Mesodermal cell (in vitro differentiated cells): ENCODE results near the gene ADIRF.

Experiments
- H3K27ac ChIP-seq: 2 replicates; pipeline ENCODE4 v1.7.0; 2013; ENCODE audit warnings: mild to moderate bottlenecking, low read depth, low read length, moderate library complexity; ENCODE audit not compliant: severe bottlenecking
- H3K36me3 ChIP-seq: 2 replicates; pipeline ENCODE4 v1.7.1; 2013; ENCODE audit warnings: mild to moderate bottlenecking, low read length, moderate library complexity; ENCODE audit not compliant: control insufficient read depth, insufficient read depth
- H3K4me1 ChIP-seq: one replicate; pipeline ENCODE4 v1.7.1; 2013; ENCODE audit warnings: mild to moderate bottlenecking, low read length; ENCODE audit not compliant: insufficient read depth, control insufficient read depth, poor library complexity, severe bottlenecking
- H3K4me3 ChIP-seq: 2 replicates; pipeline ENCODE4 v1.7.0; 2013; ENCODE audit warnings: low read length, control low read depth, mild to moderate bottlenecking; ENCODE audit not compliant: insufficient read depth, poor library complexity, severe bottlenecking; ENCODE audit errors: extremely low read depth
- H3K9me3 ChIP-seq: 2 replicates; pipeline ENCODE4 v1.7.1; 2013; ENCODE audit warnings: mild to moderate bottlenecking, low read length, moderate library complexity; ENCODE audit not compliant: control insufficient read depth
- whole genome bisulfite sequencing, 2 experiments: methylation state at CpG; one replicate each; pipeline ENCODE4 v1.1.5; 2013; ENCODE audit warnings: missing lambda C conversion rate in 2 of 2; ENCODE audit not compliant: insufficient coverage in 2 of 2; 5-methylcytosine and 5-hydroxymethylcytosine counted together

The ADIRF gene

DNA sequence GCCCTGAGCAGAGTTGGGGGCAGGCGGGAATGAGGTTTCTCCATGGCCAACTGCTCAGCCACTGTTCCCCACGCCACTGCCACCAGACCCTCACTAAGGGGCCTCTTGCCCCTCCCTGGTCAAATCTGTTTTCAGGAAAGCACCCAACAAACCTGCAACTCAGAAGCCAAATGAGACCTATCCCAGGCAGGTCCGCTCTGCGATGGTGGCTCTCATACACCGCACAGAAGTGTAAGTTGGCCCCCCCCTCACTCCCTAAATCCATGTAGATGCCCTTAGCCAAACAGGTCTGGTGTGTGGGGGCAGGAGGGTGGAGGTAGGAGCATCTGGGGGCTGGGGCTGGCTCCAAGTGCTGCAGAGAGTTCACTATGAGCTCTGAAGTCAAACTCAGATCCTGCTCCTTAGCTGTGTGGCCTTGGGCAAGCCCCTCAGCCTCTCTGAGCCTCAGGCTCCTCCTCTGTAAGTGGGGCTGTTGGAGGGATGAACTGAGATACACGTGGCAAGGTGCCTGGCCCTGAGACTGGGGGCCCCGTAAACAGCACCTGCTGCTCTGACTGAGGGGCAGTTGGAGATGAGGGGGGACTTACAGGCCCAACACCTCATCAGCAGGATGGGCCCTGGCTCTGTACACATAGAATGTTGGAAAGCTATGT lies 12.0 kb upstream of the ADIRF start:
- Histone ChIP-seq H3K9me3 (peaks cover 27% of the 10 kb centered on the region), H3K4me1 (peaks cover 55% of the 10 kb centered on the region), H3K36me3 (peaks cover 4% of the 10 kb centered on the region), H3K27ac (no peak overlapping the region), H3K4me3 (peak overlapping the region; percentile 30)
- 83 to 100% methylated on average over 1 to 3 of the region's 7 CpGs for WGBS, 2 experiments

DNA sequence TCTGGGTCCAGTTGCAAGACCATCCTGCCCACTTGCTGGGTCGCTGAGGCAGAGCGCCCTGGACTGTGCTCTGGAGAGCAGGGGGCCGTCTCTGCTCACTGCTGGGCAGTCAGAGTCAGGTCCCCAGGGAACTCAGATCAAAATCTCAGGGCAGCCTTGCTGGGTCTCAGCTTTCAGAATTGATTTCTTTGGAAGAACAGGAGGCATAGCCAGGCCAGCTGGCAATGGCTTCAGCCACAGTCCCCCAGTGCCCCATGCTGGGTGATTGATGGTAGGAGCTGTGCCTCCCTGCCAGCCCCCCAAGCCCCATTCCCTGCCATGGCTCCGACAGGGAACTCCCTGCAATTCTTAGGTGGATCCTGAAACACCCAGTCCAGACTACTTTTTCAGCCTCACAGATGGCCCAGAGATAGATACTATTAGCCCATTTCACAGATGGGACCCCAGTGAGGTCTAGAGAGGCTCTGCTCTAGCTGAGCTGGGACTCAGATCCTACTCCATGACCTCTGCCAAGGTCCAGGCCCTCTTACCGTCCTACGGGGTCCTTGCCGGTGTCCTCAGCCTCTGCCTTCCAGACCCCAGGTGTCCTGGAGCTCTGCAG lies 11.3 kb upstream of the ADIRF start:
- peak overlapping the region; percentile 30 for H3K4me3 ChIP-seq
- H3K27ac ChIP-seq = peak overlapping the region; percentile 29
- WGBS, 2 experiments = 74 to 80% methylated on average over 7 of the region's 7 CpGs
- peaks cover 4% of the 10 kb centered on the region for H3K36me3 ChIP-seq
- peaks cover 55% of the 10 kb centered on the region for H3K4me1 ChIP-seq
- peaks cover 20% of the 10 kb centered on the region for H3K9me3 ChIP-seq

DNA sequence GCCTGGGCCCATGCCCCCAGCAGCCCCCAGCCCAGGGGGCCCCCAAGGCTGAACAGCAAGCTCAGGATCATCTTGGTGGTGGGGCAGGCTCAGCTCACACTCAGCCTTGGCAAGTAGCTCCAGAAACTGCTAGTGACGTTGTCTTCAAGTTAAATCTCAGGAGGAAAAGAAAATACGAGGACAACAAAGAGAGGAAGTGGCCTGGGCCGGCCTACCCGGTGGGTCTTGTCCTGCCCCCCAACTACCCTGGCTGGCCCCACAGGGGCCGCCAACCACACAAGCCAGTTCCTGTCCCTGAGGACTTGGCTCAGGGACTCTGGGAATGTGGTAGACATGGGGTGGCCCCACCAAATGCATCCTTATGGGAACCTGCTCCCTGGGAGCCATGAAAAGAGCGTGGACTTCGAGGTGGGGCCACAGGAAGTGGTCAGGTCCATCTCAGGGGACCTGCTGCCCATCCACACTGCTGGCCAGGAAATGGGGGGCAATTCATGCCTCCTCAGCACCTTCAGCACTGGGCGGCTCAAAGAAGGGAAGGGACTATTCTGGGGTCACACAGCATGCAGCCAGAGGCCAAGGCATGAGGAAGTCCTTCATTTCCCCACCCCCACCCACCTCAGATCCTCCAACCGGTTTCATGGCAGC lies 10.7 kb upstream of the ADIRF start, which contains the start of gene MMRN2:
Gene MMRN2, minus strand, starts transcription at position 145 of the 645 bp plus-strand sequence. Its CDS starts 74 bp downstream, at position 71.
- H3K36me3 ChIP-seq = peaks cover 4% of the 10 kb centered on the region
- peaks cover 55% of the 10 kb centered on the region for H3K4me1 ChIP-seq
- peaks cover 15% of the 10 kb centered on the region for H3K9me3 ChIP-seq
- peak within 1 kb of the TSS; percentile 30 for H3K4me3 ChIP-seq
- WGBS, 2 experiments = 75 to 85% methylated on average over 4 to 7 of the region's 9 CpGs
- peak within 1 kb of the TSS; percentile 49 for H3K27ac ChIP-seq

DNA sequence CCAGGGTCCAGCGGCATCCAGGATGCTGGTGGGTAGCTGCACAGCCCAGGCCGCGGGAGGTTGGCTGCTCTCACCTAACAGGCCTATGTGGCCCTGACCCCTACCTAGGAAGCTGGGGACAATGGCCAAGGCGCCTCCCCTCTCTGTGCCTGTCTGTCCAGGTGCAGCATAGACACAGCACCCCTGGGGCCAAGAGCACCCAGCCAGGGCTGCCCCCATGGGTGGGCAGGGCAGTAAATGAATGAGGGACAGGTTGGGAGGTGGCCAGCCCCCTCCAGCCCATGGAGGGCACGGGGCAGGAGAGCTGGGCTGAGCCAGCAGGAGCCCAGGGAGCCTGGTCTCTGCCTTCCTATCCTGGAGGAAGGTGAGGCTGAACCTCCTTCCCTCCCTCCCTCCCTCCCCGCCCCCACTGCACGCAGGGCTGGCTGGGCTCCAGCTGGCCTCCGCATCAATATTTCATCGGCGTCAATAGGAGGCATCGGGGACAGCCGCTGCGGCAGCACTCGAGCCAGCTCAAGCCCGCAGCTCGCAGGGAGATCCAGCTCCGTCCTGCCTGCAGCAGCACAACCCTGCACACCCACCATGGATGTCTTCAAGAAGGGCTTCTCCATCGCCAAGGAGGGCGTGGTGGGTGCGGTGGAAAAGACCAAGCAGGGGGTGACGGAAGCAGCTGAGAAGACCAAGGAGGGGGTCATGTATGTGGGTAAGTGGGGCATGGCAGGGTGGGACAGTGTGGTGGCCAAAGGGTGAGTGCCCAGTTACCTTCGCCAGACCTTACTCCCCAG lies 10.0 kb upstream of the ADIRF start, which contains the start of gene SNCG:
Gene SNCG, plus strand, starts transcription at position 484 of the 785 bp plus-strand sequence. Its CDS starts 99 bp downstream, at position 583.
- Histone ChIP-seq H3K36me3 (peaks cover 4% of the 10 kb centered on the region), H3K4me1 (peaks cover 55% of the 10 kb centered on the region), H3K27ac (peak within 1 kb of the TSS; percentile 76), H3K9me3 (peaks cover 8% of the 10 kb centered on the region), H3K4me3 (peak within 1 kb of the TSS; percentile 30)
- 78% methylated on average over 15 to 18 of the region's 22 CpGs for WGBS, 2 experiments

DNA sequence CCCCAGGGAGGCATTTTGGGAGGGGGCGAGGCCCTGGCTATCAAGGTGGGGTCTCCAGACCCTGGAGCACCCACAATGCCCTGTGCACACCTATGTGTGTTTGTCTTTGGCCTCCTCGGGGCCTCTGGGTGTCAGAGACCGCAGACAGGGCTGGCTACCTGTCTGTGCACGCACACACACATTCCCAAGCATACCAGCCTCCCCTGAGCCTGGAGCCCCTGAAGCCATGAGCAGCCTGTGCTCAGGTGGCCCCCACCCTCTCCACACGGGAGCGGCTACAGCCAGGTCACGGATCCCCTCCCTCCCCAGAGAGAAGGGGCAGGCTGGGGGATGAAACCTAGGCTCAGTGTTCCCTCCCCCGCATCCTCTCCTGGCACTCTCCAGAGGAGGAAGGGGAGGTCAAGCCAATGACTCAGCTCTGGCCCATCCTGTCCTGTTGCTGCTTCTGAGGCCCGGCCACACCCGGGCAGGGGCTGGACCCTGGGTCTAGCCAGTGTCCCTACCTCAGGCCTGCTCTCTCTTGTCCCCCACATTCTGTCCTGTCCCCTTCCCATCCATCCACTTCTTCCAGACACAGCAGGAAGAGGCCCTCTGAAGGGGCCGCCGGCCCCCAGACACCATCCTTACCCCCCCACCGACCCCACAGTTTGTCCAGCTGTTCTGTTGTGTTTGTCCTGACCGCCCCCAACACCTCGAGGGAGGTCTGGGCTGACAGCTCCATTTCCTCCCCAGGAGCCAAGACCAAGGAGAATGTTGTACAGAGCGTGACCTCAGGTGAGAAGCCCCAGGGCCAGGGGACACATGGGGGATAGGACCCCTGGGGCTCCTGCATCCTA lies 9.2 kb upstream of the ADIRF start:
- no peak overlapping the region for H3K4me3 ChIP-seq
- WGBS, 2 experiments = 46 to 63% methylated on average over 10 to 11 of the region's 16 CpGs

DNA sequence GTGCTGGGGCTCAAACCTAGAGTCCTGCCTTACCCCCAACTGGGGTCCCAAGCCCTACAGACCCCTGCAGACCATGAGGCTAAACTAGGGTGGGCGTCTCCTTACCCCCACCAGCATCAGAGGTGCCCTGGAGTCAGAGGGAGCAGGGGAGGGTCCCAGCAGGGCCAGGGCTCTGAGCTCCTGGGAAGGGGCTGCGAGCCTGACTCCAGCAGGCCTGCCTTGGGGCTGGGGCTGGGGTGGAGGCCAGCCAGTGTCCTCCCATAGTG lies 8.6 kb upstream of the ADIRF start:
- H3K4me3 ChIP-seq = no peak overlapping the region
- H3K36me3 ChIP-seq = no peaks in the 10 kb centered on the region
- WGBS, 2 experiments = 100% methylated on average over 2 of the region's 2 CpGs; no CpG with 5 or more reads in 1 of the 2 experiments
- H3K4me1 ChIP-seq = peaks cover 46% of the 10 kb centered on the region
- no peaks in the 10 kb centered on the region for H3K9me3 ChIP-seq
- peak overlapping the region; percentile 76 for H3K27ac ChIP-seq

More for the DNA sequence above, 9.2 kb upstream of the ADIRF start:
- Histone ChIP-seq H3K27ac (peak overlapping the region; percentile 76), H3K4me1 (peaks cover 49% of the 10 kb centered on the region), H3K36me3 (no peaks in the 10 kb centered on the region), H3K9me3 (no peaks in the 10 kb centered on the region)

DNA sequence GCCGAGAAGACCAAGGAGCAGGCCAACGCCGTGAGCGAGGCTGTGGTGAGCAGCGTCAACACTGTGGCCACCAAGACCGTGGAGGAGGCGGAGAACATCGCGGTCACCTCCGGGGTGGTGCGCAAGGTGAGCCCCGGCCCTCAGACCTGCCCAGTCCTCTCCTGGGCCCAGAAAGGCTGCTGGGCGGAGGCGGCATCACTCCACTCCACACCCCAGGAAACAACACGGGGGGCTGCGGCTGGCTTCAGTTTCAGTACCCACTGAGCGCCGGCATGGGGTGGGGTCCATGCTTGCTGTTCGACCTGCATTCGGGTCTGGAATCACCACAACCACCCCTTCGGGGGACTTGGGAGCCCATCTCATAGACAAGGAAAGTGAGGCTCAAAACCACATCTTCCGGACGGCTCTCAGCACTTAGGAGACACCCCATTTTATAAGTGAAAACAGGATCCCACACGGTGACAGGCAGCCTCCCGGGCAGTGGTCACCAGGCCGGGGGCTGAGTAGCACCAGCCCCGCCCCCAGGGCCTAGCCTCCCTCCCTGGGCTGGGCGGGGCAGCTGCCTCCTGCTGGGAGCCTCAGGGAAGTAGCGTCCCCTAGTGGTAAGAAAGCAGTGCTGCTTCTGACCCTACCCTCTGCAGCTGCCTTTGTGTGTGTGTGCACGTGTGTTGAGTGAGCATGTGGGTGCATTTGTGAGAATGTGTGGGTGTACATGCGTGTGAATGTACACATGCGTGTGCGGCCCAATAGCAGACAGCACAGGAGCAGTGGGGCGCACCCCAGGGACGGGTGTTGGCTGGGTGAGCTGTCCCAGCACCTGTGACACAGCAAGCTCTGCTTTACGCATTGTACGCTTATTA lies 8.0 kb upstream of the ADIRF start:
- WGBS, 2 experiments = 75 to 78% methylated on average over 33 to 35 of the region's 37 CpGs
- Histone ChIP-seq H3K4me1 (peaks cover 41% of the 10 kb centered on the region), H3K4me3 (no peak overlapping the region), H3K9me3 (no peaks in the 10 kb centered on the region), H3K36me3 (no peaks in the 10 kb centered on the region), H3K27ac (peak overlapping the region; percentile 76)

DNA sequence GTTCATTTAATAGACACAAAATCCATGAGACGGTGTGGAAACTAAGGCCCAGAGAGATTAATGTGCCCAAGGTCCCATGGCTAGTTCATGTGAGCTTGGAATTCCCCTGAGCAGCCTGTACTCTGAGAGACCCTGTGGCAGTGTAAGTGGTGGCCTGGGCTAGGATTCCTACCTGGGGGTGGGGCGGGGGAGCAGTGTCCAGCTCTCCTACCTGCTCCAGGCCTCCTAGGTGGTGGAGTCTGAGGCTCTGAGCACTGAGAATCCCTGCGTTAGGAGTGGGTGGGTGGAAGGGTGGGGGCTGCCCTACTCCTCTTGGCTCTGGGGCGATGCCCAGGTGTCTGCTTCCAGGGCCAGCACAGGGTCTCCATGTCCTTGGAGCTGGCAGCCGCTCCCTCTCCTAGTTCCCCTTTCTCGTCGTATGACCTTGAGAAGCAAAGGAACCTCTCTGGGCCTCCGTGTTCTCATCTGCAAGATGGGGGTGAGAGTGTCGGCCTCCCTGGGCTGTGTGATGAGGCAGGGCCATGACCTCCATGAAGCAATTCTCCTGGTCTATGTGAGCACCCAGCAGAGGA lies 7.3 kb upstream of the ADIRF start:
- H3K9me3 ChIP-seq = no peaks in the 10 kb centered on the region
- no peak overlapping the region for H3K4me3 ChIP-seq
- H3K4me1 ChIP-seq = peaks cover 38% of the 10 kb centered on the region
- H3K36me3 ChIP-seq = no peaks in the 10 kb centered on the region
- no peak overlapping the region for H3K27ac ChIP-seq
- 88 to 90% methylated on average over 5 to 9 of the region's 9 CpGs for WGBS, 2 experiments

DNA sequence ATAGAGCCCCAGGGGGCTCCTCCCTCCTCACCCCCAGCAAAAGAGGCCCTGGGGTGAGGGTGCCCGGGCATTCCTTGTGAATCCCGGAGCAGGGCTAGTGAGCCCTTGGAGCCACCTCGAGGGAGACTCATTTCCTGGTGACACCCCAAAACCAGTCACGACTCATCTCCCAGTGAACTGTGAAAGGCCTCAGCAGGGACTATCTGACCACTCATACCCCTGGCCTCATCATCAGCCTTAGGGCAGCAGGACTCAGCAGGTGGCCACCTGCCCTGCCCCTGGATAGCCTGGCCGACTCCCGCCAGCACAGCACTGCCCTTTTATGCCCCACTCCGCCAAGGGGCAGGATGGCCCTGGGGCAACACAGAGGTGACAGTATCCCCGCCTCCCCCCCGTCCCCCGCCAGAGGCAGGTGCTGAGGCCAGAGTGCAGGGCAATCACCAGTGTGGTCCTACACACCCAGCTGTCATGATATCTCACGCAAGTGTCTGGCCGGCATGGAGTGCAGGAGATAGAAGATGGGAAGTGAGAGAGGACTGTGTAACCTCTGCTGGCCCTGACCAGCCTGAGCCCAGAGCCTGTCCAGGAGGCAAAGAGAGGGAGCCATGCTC lies 6.7 kb upstream of the ADIRF start:
- H3K36me3 ChIP-seq = no peaks in the 10 kb centered on the region
- no peak overlapping the region for H3K4me3 ChIP-seq
- no peaks in the 10 kb centered on the region for H3K9me3 ChIP-seq
- H3K4me1 ChIP-seq = peaks cover 36% of the 10 kb centered on the region
- no peak overlapping the region for H3K27ac ChIP-seq
- WGBS, 2 experiments = 94 to 99% methylated on average over 8 to 12 of the region's 12 CpGs
